GM12801 (cell line): ENCODE measurements around the gene TMEM242.

Experiments used
- TF ChIP-seq, protein P1 (sequence below): IDR thresholded peaks from one replicate; pipeline ENCODE4 v1.5.1; 2011; ENCODE audit warnings: control low read depth; ENCODE audit not compliant: insufficient read length; ENCODE audit errors: extremely low read depth

TMEM242 gene

DNA sequence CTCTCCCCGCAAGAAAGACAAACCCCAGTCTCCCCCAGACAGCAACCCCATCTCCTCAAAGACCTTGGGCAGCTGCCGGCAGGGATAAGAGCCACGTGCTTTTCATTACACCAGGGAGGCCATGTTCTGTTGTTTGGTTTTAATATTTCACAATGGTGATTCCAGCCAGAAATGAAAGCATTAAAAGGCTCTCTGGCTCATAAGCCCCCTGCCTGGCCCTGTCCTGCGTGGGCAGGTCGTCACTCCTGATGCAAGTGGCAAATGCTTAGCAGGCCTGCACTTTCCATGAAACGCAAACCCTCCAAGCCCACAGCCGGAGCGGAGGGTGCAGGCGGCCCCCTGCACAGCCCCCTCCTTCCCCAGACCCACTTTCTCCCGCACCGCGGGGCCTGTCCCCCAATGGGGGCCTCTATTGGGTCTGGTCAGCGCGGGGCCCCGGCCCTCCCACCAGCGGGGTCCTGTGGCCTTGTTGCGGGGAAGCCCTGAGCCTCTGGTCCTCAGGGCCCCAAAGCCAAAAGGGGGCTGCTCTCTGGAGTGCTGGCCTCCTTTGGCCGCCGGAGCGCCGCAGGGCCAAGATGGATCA lies 77.2 kb downstream of the TMEM242 start:
- TF ChIP-seq, protein P1, sequence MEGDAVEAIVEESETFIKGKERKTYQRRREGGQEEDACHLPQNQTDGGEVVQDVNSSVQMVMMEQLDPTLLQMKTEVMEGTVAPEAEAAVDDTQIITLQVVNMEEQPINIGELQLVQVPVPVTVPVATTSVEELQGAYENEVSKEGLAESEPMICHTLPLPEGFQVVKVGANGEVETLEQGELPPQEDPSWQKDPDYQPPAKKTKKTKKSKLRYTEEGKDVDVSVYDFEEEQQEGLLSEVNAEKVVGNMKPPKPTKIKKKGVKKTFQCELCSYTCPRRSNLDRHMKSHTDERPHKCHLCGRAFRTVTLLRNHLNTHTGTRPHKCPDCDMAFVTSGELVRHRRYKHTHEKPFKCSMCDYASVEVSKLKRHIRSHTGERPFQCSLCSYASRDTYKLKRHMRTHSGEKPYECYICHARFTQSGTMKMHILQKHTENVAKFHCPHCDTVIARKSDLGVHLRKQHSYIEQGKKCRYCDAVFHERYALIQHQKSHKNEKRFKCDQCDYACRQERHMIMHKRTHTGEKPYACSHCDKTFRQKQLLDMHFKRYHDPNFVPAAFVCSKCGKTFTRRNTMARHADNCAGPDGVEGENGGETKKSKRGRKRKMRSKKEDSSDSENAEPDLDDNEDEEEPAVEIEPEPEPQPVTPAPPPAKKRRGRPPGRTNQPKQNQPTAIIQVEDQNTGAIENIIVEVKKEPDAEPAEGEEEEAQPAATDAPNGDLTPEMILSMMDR = no peak

DNA sequence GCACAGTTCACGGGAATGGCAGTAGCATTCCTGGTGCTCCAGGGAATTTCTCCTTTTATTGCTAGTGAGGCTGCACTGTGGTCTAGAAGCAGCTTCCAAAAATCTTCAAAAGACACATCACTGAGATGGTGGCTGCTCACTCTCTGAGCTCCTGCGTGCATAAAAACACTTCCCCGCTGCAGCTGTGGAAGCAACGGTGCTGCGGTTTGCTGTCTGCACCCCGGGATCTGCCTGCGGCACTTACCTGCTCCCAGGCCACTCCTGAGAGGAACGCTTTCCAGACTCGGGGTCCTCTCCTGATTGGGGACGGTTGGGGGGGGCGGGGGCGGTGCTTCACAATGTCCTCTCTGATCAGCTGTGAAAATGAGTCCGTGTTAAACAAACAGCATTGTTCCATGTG lies 77.9 kb downstream of the TMEM242 start:
- TF ChIP-seq, protein P1 = no peak

- TF ChIP-seq, protein P1 = no peak
These were observed 78.5 kb downstream of the TMEM242 start for GRCh38 chr6:157244780-157245179.

GRCh38 chr6:157244175-157244574 lies 79.1 kb downstream of the TMEM242 start:
- TF ChIP-seq, protein P1 = no peak

DNA sequence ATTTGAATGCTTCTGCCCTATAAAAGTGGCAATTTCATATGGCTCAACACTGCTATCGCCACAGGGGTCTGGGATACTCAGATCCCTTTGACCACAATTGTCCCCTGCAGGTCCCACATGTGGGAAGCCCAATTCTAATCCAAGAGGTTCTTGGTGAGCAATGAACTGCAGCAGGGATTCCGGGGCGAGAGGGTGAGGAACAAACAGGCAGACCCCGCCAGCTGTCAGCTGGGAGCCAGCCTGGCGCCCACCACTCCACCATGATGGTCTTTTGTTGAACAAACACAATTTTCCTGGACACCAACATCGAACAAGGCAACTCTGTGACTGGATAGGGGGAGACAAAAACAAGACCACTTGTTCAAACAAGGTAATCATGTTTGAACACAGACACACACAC lies 80.5 kb downstream of the TMEM242 start:
- TF ChIP-seq, protein P1 = no peak

- TF ChIP-seq, protein P1 = no peak
These were observed 82.4 kb downstream of the TMEM242 start for GRCh38 chr6:157240960-157241311.

DNA sequence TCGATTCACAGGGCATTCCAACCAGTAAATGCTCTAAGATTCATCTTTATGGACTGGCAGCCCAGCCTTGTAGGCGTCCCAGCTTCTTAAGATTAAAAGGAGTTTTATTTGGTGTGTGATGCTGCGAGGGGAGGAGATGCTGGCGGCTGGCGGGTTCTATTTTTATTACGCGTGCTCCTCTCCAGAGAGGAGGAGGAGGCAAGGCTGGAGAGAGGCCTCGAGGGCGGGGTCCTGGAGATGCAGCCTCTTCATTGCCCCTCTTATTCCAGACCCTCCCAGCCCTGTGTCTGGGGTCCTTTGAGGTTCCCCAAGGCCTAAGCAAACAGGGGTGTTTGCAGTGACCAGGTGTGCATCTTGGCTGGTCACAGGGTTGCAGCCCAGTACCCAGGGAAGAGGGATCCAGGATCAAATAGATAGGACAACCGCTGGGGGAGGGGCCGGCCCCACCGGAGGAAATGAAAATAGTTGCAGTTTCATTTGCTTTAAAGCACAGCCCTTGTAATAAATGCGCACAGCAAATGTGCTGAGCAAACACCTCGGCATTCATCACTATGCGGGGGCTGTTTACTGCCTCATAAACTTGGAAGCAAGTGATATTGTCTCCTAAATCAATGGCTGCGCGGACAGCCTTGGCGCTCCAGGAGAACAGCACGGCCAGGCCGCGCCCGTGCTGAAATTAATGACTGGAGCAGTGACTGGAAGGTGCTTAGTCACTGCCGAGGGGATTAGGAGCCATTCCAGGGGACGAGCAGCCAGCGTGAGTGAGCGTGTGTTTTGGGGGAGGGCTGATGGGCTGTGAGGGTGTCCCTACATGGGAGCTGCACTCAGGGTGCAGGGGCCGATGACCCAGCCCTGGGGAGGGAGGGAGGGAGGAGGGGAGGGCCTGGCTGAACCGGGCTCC lies 83.0 kb downstream of the TMEM242 start:
- TF ChIP-seq, protein P1 = no peak
